IPS-NIHi7 (cell line): ENCODE data around the gene TLNRD1.

ENCODE experiments used
- DNase-seq: peaks from one replicate; pipeline ENCODE4 v3.0.0; 2012; ENCODE audit warnings: mixed read lengths; ENCODE audit errors: extremely low spot score

The TLNRD1 gene

GRCh38 chr15:81002009-81002330 is 1.2 kb downstream of the TLNRD1 start:
- no peak for DNase-seq

GRCh38 chr15:81002331-81003096 is 1.8 kb downstream of the TLNRD1 start:
- peak; percentile 46 for DNase-seq

GRCh38 chr15:81003097-81003350 is 2.3 kb downstream of the TLNRD1 start:
- no peak for DNase-seq

GRCh38 chr15:81006124-81006523 is 5.4 kb downstream of the TLNRD1 start:
- DNase-seq = no peak

- no peak for DNase-seq
Observed at GRCh38 chr15:81007428-81008064, 6.8 kb downstream of the TLNRD1 start.

GRCh38 chr15:81008312-81008711 is 7.6 kb downstream of the TLNRD1 start:
- DNase-seq = no peak

- no peak for DNase-seq
Observed at GRCh38 chr15:81010086-81010485, 9.4 kb downstream of the TLNRD1 start.

GRCh38 chr15:81011593-81011992 is 10.9 kb downstream of the TLNRD1 start:
- no peak for DNase-seq

- DNase-seq = no peak
Observed at GRCh38 chr15:81012588-81012987, 11.9 kb downstream of the TLNRD1 start.

GRCh38 chr15:81013396-81013929 is 12.7 kb downstream of the TLNRD1 start:
- no peak for DNase-seq

- DNase-seq = no peak
Observed at GRCh38 chr15:81014446-81015093, 13.8 kb downstream of the TLNRD1 start.

GRCh38 chr15:81015621-81016488 is 15.1 kb downstream of the TLNRD1 start:
- DNase-seq = no peak

- no peak for DNase-seq
Observed at GRCh38 chr15:81016489-81017068, 15.9 kb downstream of the TLNRD1 start.

- DNase-seq = no peak
Observed at GRCh38 chr15:81018197-81018596, 17.5 kb downstream of the TLNRD1 start.

- no peak for DNase-seq
Observed at GRCh38 chr15:81021321-81021720, 20.6 kb downstream of the TLNRD1 start.

- DNase-seq = peak; percentile 32
Observed at GRCh38 chr15:81023483-81024264, 23.0 kb downstream of the TLNRD1 start.

- no peak for DNase-seq
Observed at GRCh38 chr15:81024265-81024872, 23.6 kb downstream of the TLNRD1 start.

- DNase-seq = no peak
Observed at GRCh38 chr15:81024936-81025335, 24.2 kb downstream of the TLNRD1 start.

GRCh38 chr15:81025721-81026370 is 25.1 kb downstream of the TLNRD1 start:
- DNase-seq = no peak
